ENCODE data around the gene LDLRAD3. TPM values are rescaled to one million over a fixed set of nuclear protein-coding genes. Genes with fewer than 3 reads are reported as not detected.

LDLRAD3 gene
- total RNA-seq, 1 donor from 2014 or later, result 14.9 TPM

- Mint-ChIP-seq H3K4me1 (ENCODE audit: low read depth, unreplicated experiment) (peaks cover 47% of the 10 kb centered on the region), H3K9me3 (ENCODE audit: unreplicated experiment) (no peaks in the 10 kb centered on the region), H3K4me3 (ENCODE audit: unreplicated experiment) (no peak overlapping the region), H3K36me3 (ENCODE audit: low read depth, unreplicated experiment) (no peaks in the 10 kb centered on the region), H3K27me3 (ENCODE audit: low read depth, unreplicated experiment) (no peaks in the 10 kb centered on the region), H3K27ac (ENCODE audit: unreplicated experiment) (peak overlapping the region; percentile 42)
- Histone ChIP-seq H2AFZ (ENCODE audit: low read depth, low read length) (no peak overlapping the region), H3K27ac (ENCODE audit: low read depth, low read length) (no peak overlapping the region), H4K20me1 (ENCODE audit: insufficient read depth, low read length) (no peaks in the 10 kb centered on the region), H3K4me2 (ENCODE audit: low read length) (no peak overlapping the region), H3K36me3 (ENCODE audit: insufficient read depth, low read length) (no peaks in the 10 kb centered on the region), H3K9ac (ENCODE audit: low read length) (no peak overlapping the region), H3K27me3 (ENCODE audit: insufficient read depth, low read length) (no peaks in the 10 kb centered on the region), H3K9me3 (ENCODE audit: insufficient read depth, low read depth, low read length) (no peaks in the 10 kb centered on the region), H3K79me2 (ENCODE audit: insufficient read depth, low read length) (no peaks in the 10 kb centered on the region), H3K4me3 (ENCODE audit: insufficient read depth, low read depth, low read length) (no peak overlapping the region), H3K4me1 (ENCODE audit: insufficient read depth, low read length) (peaks cover 29% of the 10 kb centered on the region)
- no peak for DNase-seq (ENCODE audit: low read depth)
- TF ChIP-seq CTCF (IDR thresholded peaks at IDR 0.05; ENCODE audit: insufficient read depth, low read depth, low read length) (peak; percentile 12), EZH2 (IDR thresholded peaks at IDR 0.05; ENCODE audit: insufficient read depth, low read length) (no peak)
- no peak for FAIRE-seq
Observed at GRCh38 chr11:36153551-36153950, 209.7 kb downstream of the LDLRAD3 start.

DNA sequence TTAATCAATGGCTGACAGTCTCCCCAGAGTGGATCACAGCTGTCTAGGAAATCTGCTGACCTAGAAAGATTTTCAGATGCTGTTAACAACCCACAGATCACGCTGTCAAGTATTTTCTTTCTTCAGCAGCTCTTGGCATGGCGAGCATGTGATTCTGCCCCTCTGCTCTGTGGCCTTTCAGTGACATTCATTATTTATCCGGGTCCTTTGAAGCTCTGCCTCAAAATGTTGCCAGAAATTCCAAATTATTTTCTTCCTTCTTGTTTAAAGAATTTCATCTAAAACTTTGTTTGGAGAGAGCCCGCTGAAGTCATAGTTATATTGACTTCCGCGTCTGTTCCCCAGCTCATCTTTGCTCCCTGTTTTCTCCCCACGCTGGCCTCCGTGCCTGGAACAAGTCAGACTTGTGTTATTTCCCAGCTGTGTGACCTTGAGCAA, 211.3 kb downstream of the LDLRAD3 start:
- peaks cover 1% of the 10 kb centered on the region for H3K36me3 Mint-ChIP-seq (ENCODE audit: low read depth, unreplicated experiment)
- H3K4me3 Mint-ChIP-seq (ENCODE audit: unreplicated experiment), result no peak overlapping the region
- H4K20me1 ChIP-seq (ENCODE audit: insufficient read depth, low read length), result no peaks in the 10 kb centered on the region
- H3K4me1 ChIP-seq (ENCODE audit: insufficient read depth, low read length), result peaks cover 18% of the 10 kb centered on the region
- H3K9ac ChIP-seq (ENCODE audit: low read length), result no peak overlapping the region
- H3K4me2 ChIP-seq (ENCODE audit: low read length), result no peak overlapping the region
- H3K27me3 ChIP-seq (ENCODE audit: insufficient read depth, low read length), result no peaks in the 10 kb centered on the region
- no peaks in the 10 kb centered on the region for H3K27me3 Mint-ChIP-seq (ENCODE audit: low read depth, unreplicated experiment)
- no peaks in the 10 kb centered on the region for H3K9me3 ChIP-seq (ENCODE audit: insufficient read depth, low read depth, low read length)
- H3K4me3 ChIP-seq (ENCODE audit: insufficient read depth, low read depth, low read length), result no peak overlapping the region
- no peaks in the 10 kb centered on the region for H3K79me2 ChIP-seq (ENCODE audit: insufficient read depth, low read length)
- FAIRE-seq, result no peak
- H3K27ac Mint-ChIP-seq (ENCODE audit: unreplicated experiment), result no peak overlapping the region
- peaks cover 35% of the 10 kb centered on the region for H3K4me1 Mint-ChIP-seq (ENCODE audit: low read depth, unreplicated experiment)
- no peaks in the 10 kb centered on the region for H3K36me3 ChIP-seq (ENCODE audit: insufficient read depth, low read length)
- no peak for DNase-seq (ENCODE audit: low read depth)
- no peaks in the 10 kb centered on the region for H3K9me3 Mint-ChIP-seq (ENCODE audit: unreplicated experiment)
- TF ChIP-seq CTCF (IDR thresholded peaks at IDR 0.05; ENCODE audit: insufficient read depth, low read depth, low read length) (no peak), EZH2 (IDR thresholded peaks at IDR 0.05; ENCODE audit: insufficient read depth, low read length) (no peak)
- H2AFZ ChIP-seq (ENCODE audit: low read depth, low read length), result no peak overlapping the region
- no peak overlapping the region for H3K27ac ChIP-seq (ENCODE audit: low read depth, low read length)

GRCh38 chr11:36155770-36156160, 211.9 kb downstream of the LDLRAD3 start:
- peaks cover 14% of the 10 kb centered on the region for H3K4me1 ChIP-seq (ENCODE audit: insufficient read depth, low read length)
- peak overlapping the region; percentile 38 for H3K4me2 ChIP-seq (ENCODE audit: low read length)
- Mint-ChIP-seq H3K27me3 (ENCODE audit: low read depth, unreplicated experiment) (no peaks in the 10 kb centered on the region), H3K4me3 (ENCODE audit: unreplicated experiment) (no peak overlapping the region), H3K27ac (ENCODE audit: unreplicated experiment) (no peak overlapping the region), H3K4me1 (ENCODE audit: low read depth, unreplicated experiment) (peaks cover 32% of the 10 kb centered on the region), H3K36me3 (ENCODE audit: low read depth, unreplicated experiment) (peaks cover 1% of the 10 kb centered on the region), H3K9me3 (ENCODE audit: unreplicated experiment) (no peaks in the 10 kb centered on the region)
- no peak for TF ChIP-seq CTCF (IDR thresholded peaks at IDR 0.05; ENCODE audit: insufficient read depth, low read depth, low read length)
- no peak for TF ChIP-seq EZH2 (IDR thresholded peaks at IDR 0.05; ENCODE audit: insufficient read depth, low read length)
- no peak overlapping the region for H2AFZ ChIP-seq (ENCODE audit: low read depth, low read length)
- no peak overlapping the region for H3K4me3 ChIP-seq (ENCODE audit: insufficient read depth, low read depth, low read length)
- H3K9ac ChIP-seq (ENCODE audit: low read length), result no peak overlapping the region
- no peaks in the 10 kb centered on the region for H3K9me3 ChIP-seq (ENCODE audit: insufficient read depth, low read depth, low read length)
- no peak overlapping the region for H3K27ac ChIP-seq (ENCODE audit: low read depth, low read length)
- H3K79me2 ChIP-seq (ENCODE audit: insufficient read depth, low read length), result no peaks in the 10 kb centered on the region
- H3K27me3 ChIP-seq (ENCODE audit: insufficient read depth, low read length), result no peaks in the 10 kb centered on the region
- FAIRE-seq, result no peak
- H4K20me1 ChIP-seq (ENCODE audit: insufficient read depth, low read length), result no peaks in the 10 kb centered on the region
- no peaks in the 10 kb centered on the region for H3K36me3 ChIP-seq (ENCODE audit: insufficient read depth, low read length)
- no peak for DNase-seq (ENCODE audit: low read depth)
